Measurements from ENCODE around the gene CIART.

CIART gene

DNA sequence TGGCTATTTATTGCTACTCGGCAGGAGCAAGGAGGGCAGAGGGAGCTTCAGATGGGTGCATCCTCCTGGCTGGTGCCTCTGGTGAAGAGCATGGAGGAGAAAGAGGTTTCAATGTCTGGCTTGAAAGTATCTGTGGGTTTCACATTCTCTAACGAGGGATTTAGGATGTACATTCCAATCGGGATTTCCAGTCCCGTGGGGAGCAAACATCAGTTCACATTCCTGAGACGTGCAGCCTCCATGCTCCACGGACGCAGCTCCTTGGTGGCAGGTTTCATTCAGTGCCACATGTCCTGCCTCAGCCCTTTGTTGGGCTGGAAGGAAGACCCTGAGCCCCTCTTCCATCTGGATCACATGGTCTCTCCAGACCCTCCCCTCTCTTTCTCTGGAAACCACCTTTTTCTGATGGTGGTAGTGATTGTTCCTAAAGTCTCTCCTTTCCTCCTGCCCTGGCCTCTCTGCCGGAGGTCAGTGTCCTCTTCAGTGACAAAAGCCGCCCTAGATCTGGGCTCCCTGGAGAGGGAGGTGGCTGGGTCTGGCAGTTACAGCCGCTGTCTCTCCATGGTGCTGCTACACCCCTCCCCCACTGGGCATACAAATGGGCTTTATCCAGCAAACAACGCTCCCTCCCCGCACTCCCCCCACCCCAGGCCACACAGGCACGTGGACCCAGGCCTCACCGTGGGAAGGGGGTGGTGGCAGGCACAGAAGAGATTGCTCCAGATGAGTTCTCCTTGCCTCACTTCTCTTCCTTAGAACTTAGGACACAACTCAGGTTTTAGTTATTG is 25.6 kb upstream of the CIART start:
- no peak for DNase-seq (ENCODE audit: low read depth)
- no peak overlapping the region for H3K4me3 ChIP-seq (ENCODE audit: low read depth, low read length)

GRCh38 chr1:150257624-150258585 is 24.4 kb upstream of the CIART start, which contains the start of gene CA14:
Gene CA14, plus strand, starts transcription at chr1:150257774. Its CDS starts 355 bp downstream, at chr1:150258129.
- H3K4me3 ChIP-seq (ENCODE audit: low read depth, low read length): no peak within 1 kb of the TSS
- no peak for TF ChIP-seq CTCF (IDR thresholded peaks at IDR 0.05; ENCODE audit: insufficient read depth, low read depth, low read length, missing control alignments)
- no peak for DNase-seq (ENCODE audit: low read depth)

More for the DNA sequence above, 25.6 kb upstream of the CIART start:
- no peak for TF ChIP-seq CTCF (IDR thresholded peaks at IDR 0.05; ENCODE audit: insufficient read depth, low read depth, low read length, missing control alignments)

DNA sequence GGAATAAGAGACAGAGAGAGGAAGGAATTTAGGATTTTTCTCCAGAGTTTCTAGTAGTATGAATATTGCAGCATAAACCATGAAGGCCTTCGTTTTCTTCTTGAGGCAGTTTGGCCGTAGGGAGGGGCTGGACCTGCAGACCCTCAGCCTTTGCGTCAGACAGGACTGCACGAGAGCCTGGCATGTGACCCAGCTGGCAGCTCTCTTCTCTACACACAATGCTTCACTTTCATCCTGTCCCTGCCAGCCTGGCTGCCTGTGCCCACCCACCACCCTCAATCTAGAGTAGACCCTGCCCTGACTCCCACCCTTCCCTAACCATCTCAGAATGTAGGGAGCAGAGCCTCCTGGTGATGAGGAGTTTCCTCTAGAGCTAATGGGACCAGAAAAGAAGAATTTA is 23.1 kb upstream of the CIART start:
- no peak for TF ChIP-seq CTCF (IDR thresholded peaks at IDR 0.05; ENCODE audit: insufficient read depth, low read depth, low read length, missing control alignments)
- no peak for DNase-seq (ENCODE audit: low read depth)
- H3K4me3 ChIP-seq (ENCODE audit: low read depth, low read length): no peak overlapping the region

DNA sequence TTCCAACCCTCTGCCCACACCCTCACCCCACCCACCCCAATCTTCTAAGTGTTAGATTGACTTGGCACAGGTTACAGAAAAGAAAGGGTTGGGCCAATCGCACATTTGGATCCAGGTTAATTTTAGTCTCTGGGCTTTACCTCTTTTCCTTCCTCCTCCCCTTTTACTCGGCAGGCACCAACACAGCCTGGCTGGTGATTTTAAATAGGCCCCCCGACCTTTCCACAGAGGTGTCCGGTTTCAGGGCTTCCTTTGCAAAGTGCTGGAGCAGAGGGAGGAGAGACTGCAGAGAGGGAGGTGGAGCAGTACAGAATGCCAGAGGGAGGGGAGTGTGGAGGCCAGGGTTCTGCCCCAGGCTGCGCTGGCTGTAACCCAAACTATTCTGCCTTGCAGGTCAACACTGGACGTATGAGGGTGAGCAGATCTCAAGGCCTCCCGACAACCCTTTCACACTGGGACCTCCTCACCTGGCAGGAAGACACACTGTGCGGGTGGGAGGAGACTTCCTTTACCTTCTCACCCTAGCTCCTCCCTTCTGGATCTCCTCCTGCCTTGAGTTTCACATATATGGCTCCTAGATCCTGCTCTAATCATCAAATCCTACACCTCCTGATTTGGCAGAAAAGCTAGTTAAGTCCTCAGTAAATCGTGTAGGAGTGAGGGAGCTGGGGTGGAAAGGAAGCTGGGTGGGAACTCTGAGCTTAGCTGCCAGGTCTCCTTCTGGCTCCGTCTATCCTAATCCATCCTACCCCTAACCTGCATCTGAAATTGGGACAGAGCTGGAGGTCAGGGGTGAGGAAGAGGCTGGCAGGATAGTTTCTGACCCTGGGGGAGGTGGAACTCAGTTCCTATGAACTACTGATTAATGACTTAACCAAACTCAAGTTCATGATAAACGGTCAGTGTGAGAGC is 22.3 kb upstream of the CIART start:
- no peak for DNase-seq (ENCODE audit: low read depth)
- TF ChIP-seq CTCF (IDR thresholded peaks at IDR 0.05; ENCODE audit: insufficient read depth, low read depth, low read length, missing control alignments): no peak
- H3K4me3 ChIP-seq (ENCODE audit: low read depth, low read length): no peak overlapping the region

GRCh38 chr1:150261367-150261766 is 21.0 kb upstream of the CIART start:
- no peak for TF ChIP-seq CTCF (IDR thresholded peaks at IDR 0.05; ENCODE audit: insufficient read depth, low read depth, low read length, missing control alignments)
- DNase-seq (ENCODE audit: low read depth): no peak
- no peak overlapping the region for H3K4me3 ChIP-seq (ENCODE audit: low read depth, low read length)
